Measurements from ENCODE around the gene SLC17A5.
"Not testable (repeated sequence)": the region's sequence is repeated elsewhere in the genome, so short reads cannot be mapped to it uniquely, and the experiment has no call there.

Gene SLC17A5

DNA sequence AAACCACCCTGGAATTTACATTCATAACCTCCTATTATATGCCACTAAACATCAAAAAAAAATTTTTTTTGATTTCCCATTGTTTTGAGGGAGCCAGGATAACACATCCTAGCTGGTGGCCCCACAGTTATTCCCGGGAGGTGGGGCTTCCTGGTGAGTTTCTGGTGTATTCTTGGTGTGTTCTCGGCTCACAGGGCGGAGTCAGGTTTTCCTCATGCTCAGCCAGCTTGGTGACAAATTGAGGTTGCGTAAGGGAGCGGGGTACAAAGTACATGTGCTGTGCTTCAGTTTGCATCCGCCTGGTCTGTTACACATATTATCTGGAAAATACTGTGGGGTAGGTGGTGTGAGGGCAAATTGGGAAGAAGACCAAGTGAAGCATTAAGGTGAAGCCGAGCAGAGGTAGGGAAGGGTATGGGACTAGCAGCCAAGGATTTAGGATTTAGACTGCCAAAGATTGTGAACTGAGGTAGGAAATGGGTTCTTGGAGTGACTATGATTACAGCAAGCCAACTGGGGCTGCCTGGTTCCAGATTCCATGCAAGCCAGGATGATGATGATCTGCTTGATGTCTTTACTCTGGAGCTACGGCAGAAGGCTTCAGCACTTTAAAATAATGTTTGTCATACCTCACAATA, 86.7 kb downstream of the SLC17A5 start:
- Histone ChIP-seq H3K27ac (ENCODE audit: low read length) (no peak overlapping the region), H3K4me1 (ENCODE audit: insufficient read depth, low read length) (no peaks in the 10 kb centered on the region), H3K9ac (ENCODE audit: low read depth, low read length) (no peak overlapping the region), H3K4me3 (ENCODE audit: low read depth in 1 of 2, low read length in 2 of 2) (no peak overlapping the region), H3K9me3 (ENCODE audit: insufficient read depth, low read length, severe bottlenecking) (no peaks in the 10 kb centered on the region), H2AFZ (ENCODE audit: low read depth, low read length) (no peak overlapping the region), H3K79me2 (ENCODE audit: insufficient read depth, low read length) (no peaks in the 10 kb centered on the region), H4K20me1 (ENCODE audit: insufficient read depth, low read length) (no peaks in the 10 kb centered on the region), H3K4me2 (ENCODE audit: insufficient read depth, low read length) (no peak overlapping the region), H3K27me3 (ENCODE audit: insufficient read depth, low read length, poor library complexity) (no peaks in the 10 kb centered on the region), H3K36me3 (ENCODE audit: insufficient read depth, low read length) (no peaks in the 10 kb centered on the region)
- DNase-seq (no peak), ATAC-seq (ENCODE audit: insufficient read depth, low read depth) (no peak)
- TF ChIP-seq EZH2 (IDR thresholded peaks at IDR 0.05; ENCODE audit: borderline replicate concordance, low read depth, low read length, severe bottlenecking) (no peak), CTCF (IDR thresholded peaks at IDR 0.05; ENCODE audit: borderline replicate concordance, extremely low read depth, low read length, poor library complexity, severe bottlenecking) (no peak)

GRCh38 chr6:73566486-73566871, 87.3 kb downstream of the SLC17A5 start:
- not testable (repeated sequence) for H3K9ac ChIP-seq (ENCODE audit: low read depth, low read length); H3K36me3 ChIP-seq (ENCODE audit: insufficient read depth, low read length); H3K4me3 ChIP-seq (ENCODE audit: low read depth in 1 of 2, low read length in 2 of 2); H2AFZ ChIP-seq (ENCODE audit: low read depth, low read length); H3K27ac ChIP-seq (ENCODE audit: low read length); ATAC-seq (ENCODE audit: insufficient read depth, low read depth); H3K27me3 ChIP-seq (ENCODE audit: insufficient read depth, low read length, poor library complexity); H3K4me1 ChIP-seq (ENCODE audit: insufficient read depth, low read length); H3K9me3 ChIP-seq (ENCODE audit: insufficient read depth, low read length, severe bottlenecking); H4K20me1 ChIP-seq (ENCODE audit: insufficient read depth, low read length); H3K79me2 ChIP-seq (ENCODE audit: insufficient read depth, low read length); H3K4me2 ChIP-seq (ENCODE audit: insufficient read depth, low read length); DNase-seq

DNA sequence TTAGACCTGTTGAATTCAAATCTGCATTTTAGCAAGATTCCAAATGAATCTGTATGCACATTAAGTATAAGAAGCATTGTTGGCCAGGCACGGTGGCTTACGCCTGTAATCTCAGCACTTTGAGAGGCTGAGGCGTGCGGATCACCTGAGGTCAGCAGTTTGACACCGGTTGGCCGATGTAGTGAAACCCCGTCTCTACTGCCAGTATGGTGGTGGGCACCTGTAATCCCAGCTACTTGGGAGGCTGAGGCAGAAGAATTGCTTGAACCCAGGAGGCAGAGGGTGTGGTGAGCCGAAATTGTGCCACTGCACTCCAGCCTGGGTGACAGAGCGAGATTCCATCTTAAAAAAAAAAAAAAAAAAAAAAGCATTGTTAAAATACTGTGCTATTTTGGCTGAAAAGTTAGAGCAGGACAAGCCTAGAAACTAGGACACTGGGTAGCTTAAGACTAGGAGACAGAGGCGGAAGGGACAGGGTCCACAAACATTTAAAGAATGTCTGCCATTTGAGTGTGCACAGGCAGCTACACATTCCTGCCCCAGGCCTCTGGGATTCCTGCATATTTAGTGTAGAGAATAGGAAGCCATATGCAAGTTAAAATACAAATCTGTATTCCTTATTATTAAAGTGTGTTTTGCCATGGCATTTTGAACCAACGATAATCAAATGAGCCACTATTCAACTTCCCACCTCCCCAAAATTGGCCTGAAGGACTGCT, 87.9 kb downstream of the SLC17A5 start:
- no peak for ATAC-seq (ENCODE audit: insufficient read depth, low read depth)
- Histone ChIP-seq H4K20me1 (ENCODE audit: insufficient read depth, low read length) (no peaks in the 10 kb centered on the region), H2AFZ (ENCODE audit: low read depth, low read length) (no peak overlapping the region), H3K4me3 (ENCODE audit: low read depth in 1 of 2, low read length in 2 of 2) (no peak overlapping the region), H3K27me3 (ENCODE audit: insufficient read depth, low read length, poor library complexity) (no peaks in the 10 kb centered on the region), H3K9ac (ENCODE audit: low read depth, low read length) (no peak overlapping the region), H3K27ac (ENCODE audit: low read length) (no peak overlapping the region), H3K36me3 (ENCODE audit: insufficient read depth, low read length) (no peaks in the 10 kb centered on the region), H3K4me1 (ENCODE audit: insufficient read depth, low read length) (no peaks in the 10 kb centered on the region), H3K9me3 (ENCODE audit: insufficient read depth, low read length, severe bottlenecking) (no peaks in the 10 kb centered on the region), H3K79me2 (ENCODE audit: insufficient read depth, low read length) (no peaks in the 10 kb centered on the region), H3K4me2 (ENCODE audit: insufficient read depth, low read length) (no peak overlapping the region)
- TF ChIP-seq EZH2 (IDR thresholded peaks at IDR 0.05; ENCODE audit: borderline replicate concordance, low read depth, low read length, severe bottlenecking) (no peak), CTCF (IDR thresholded peaks at IDR 0.05; ENCODE audit: borderline replicate concordance, extremely low read depth, low read length, poor library complexity, severe bottlenecking) (no peak)
- DNase-seq = no peak

DNA sequence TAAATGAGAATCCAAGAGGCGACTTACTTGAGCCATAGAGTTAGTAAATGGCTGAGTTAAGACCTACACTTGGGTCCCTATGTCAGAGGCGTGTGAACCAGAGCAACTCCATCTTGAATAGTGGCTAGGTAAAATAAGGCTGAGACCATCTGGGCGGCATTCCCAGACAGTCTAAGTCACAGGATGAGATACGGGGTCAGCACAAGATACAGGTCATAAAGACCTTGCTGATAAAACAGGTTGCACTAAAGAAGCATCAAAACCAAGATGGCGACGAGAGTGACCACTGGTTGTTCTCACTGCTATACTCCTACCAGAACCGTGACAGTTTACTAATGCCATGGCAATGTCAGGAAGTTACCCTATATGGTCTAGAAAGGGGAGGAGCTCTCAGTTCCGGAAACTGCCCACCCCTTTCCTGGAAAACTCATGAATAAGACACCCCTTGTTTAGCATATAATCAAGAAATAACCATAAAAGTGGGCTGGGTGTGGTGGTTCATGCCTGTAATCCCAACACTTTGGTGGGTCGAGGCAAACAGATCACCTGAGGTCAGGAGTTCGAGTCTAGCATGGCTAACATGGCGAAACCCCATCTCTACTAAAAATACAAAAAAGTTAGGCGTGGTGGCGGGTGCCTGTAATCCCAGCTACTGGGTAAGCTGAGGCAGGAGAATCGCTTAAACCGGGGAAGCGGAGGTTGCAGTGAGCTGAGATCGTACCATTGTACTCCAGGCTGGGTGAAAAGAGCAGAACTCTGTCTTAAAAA, 89.0 kb downstream of the SLC17A5 start:
- H3K79me2 ChIP-seq (ENCODE audit: insufficient read depth, low read length) = no peaks in the 10 kb centered on the region
- H2AFZ ChIP-seq (ENCODE audit: low read depth, low read length) = peak overlapping the region; percentile 38; the same call in 1 of the 2 replicates
- H4K20me1 ChIP-seq (ENCODE audit: insufficient read depth, low read length) = no peaks in the 10 kb centered on the region
- H3K9ac ChIP-seq (ENCODE audit: low read depth, low read length) = no peak overlapping the region
- no peak for ATAC-seq (ENCODE audit: insufficient read depth, low read depth)
- no peaks in the 10 kb centered on the region for H3K27me3 ChIP-seq (ENCODE audit: insufficient read depth, low read length, poor library complexity)
- no peaks in the 10 kb centered on the region for H3K4me1 ChIP-seq (ENCODE audit: insufficient read depth, low read length)
- H3K36me3 ChIP-seq (ENCODE audit: insufficient read depth, low read length) = no peaks in the 10 kb centered on the region
- no peaks in the 10 kb centered on the region for H3K9me3 ChIP-seq (ENCODE audit: insufficient read depth, low read length, severe bottlenecking)
- H3K4me2 ChIP-seq (ENCODE audit: insufficient read depth, low read length) = no peak overlapping the region
- no peak for DNase-seq
- H3K27ac ChIP-seq (ENCODE audit: low read length) = no peak overlapping the region
- no peak overlapping the region for H3K4me3 ChIP-seq (ENCODE audit: low read depth in 1 of 2, low read length in 2 of 2)
- TF ChIP-seq CTCF (IDR thresholded peaks at IDR 0.05; ENCODE audit: borderline replicate concordance, extremely low read depth, low read length, poor library complexity, severe bottlenecking) (no peak), EZH2 (IDR thresholded peaks at IDR 0.05; ENCODE audit: borderline replicate concordance, low read depth, low read length, severe bottlenecking) (no peak)
